AG09309 (cell line): Measurements from ENCODE around the gene CPB1.

Source experiments
- DNase-seq: peaks from one replicate; pipeline ENCODE4 v3.0.0-alpha.2; 2010; ENCODE audit warnings: low read depth
- H3K4me3 ChIP-seq: 2 replicates; pipeline ENCODE4 v1.5.1; 2011; ENCODE audit warnings: mild to moderate bottlenecking, low read depth, low read length, moderate library complexity; ENCODE audit not compliant: control insufficient read depth
- CTCF ChIP-seq: IDR thresholded peaks from 2 replicates; pipeline ENCODE4 v1.5.1; 2011; ENCODE audit warnings: mild to moderate bottlenecking, low read depth, low read length, inconsistent platforms; ENCODE audit not compliant: insufficient read depth, control insufficient read depth; ENCODE audit errors: missing control alignments

CPB1 gene

GRCh38 chr3:148845756-148846395, 18.3 kb downstream of the CPB1 start:
- no peak for TF ChIP-seq CTCF
- DNase-seq = no peak
- no peak overlapping the region for H3K4me3 ChIP-seq

GRCh38 chr3:148847351-148847750, 19.7 kb downstream of the CPB1 start:
- no peak overlapping the region for H3K4me3 ChIP-seq
- no peak for TF ChIP-seq CTCF
- peak; percentile 13 for DNase-seq

- no peak for DNase-seq
These were observed 20.8 kb downstream of the CPB1 start for GRCh38 chr3:148848410-148848809.

GRCh38 chr3:148852271-148852992, 24.8 kb downstream of the CPB1 start:
- no peak for DNase-seq
- no peak overlapping the region for H3K4me3 ChIP-seq
- no peak for TF ChIP-seq CTCF

More at GRCh38 chr3:148848410-148848809, 20.8 kb downstream of the CPB1 start:
- no peak for TF ChIP-seq CTCF
- no peak overlapping the region for H3K4me3 ChIP-seq

- no peak for DNase-seq
- no peak for TF ChIP-seq CTCF
- no peak overlapping the region for H3K4me3 ChIP-seq
These were observed 25.5 kb downstream of the CPB1 start for GRCh38 chr3:148853076-148853475.

GRCh38 chr3:148854061-148854460, 26.4 kb downstream of the CPB1 start:
- no peak overlapping the region for H3K4me3 ChIP-seq
- DNase-seq = no peak
- no peak for TF ChIP-seq CTCF
